ENCODE results near the gene ST8SIA1.
"Not testable (repeated sequence)": the region's sequence is repeated elsewhere in the genome, so short reads cannot be mapped to it uniquely, and the experiment has no call there.

Gene ST8SIA1, protein sequence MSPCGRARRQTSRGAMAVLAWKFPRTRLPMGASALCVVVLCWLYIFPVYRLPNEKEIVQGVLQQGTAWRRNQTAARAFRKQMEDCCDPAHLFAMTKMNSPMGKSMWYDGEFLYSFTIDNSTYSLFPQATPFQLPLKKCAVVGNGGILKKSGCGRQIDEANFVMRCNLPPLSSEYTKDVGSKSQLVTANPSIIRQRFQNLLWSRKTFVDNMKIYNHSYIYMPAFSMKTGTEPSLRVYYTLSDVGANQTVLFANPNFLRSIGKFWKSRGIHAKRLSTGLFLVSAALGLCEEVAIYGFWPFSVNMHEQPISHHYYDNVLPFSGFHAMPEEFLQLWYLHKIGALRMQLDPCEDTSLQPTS

DNA sequence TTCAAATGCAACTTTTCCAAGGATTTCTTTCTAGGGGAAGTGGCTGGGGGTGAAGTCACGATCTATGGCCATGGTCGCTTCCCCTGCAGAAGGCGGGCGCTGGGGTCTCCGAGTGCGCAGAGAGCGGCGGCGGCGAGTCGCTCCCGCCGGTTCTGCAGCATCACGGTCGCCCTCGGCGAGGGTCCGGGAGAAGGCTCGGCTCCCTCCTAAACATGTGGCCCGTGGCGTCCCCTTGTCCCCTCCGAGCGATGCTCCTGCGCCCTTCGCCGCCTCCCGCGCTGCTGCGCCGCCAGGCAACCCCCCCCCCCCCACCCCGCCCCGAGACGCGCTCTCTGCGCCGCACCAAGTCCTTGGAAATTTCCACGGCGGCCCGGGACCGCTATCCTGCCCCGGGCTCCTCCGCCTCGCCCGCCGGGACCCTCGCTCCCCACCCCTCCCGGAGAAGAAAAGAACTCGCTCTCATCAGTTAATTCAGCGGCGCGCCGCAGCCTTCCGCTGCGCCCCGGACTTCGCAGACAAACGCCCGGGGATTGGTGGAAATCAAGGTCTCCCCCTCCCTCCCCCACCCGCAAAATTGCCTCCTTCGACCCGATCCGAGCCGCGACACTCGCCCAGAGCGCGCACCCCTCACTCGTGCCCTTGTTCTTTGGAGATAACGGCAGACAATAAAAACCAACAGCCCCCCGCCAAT is at the start of gene ST8SIA1:
Gene ST8SIA1, minus strand, starts transcription at position 298 of the 691 bp plus-strand sequence. CDS start 475 bp downstream, outside the sequence.
- peak; percentile 62 to 63 for DNase-seq

DNA sequence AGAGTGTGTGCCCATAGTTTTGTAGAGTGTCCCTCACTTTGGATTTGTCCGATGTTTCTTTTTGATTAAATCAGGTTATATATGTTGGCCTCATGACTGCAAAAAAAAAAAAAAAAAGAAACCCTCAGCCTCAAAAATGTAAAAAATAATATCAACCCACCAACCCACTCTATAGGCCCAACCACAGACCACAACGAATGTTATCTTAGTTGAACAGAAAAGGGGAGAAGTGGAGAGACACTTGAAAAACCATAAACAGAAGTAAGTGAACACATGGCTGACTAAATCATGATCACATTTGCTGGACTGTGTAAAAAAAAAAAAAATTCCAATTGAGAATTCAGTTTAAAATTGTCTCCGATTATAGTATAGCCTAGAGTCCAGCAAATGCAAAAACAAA is 45.5 kb upstream of the ST8SIA1 start:
- DNase-seq: no peak

DNA sequence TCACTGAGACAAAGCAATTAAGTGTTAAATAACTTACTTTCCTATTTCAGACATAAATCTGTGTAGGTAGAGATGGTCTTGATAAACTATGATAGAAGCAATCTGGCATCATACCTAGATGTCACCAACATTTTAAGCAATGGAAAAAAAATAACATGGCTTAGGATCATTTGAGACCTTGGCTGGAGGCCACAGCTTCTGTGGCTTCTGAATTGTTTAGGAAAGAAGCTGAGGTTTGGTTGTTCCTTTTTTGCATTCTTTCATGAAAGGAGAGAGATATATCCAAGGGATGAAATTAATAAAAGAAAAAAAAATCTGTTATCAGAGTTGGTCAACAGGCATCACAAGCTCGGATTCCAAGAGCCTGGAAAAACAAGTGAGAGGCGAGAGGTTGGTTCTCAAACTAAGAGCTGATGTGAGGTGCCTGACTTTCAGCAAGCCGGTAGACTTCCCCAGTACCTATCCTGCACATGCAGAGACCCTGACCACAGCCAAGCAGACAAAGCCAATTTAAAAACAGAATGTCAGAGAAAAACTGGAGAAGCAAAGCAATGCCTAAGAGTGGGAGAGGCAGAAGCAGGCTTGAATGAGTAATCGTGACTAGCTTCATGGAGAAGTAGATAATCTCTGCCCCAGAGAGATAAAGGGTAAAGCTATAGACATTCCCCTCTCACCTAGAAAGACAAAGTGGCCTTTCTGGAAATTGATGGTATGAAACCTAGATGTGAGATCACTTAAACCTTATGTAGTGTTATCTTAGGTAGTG is 43.4 kb upstream of the ST8SIA1 start:
- no peak for DNase-seq

DNA sequence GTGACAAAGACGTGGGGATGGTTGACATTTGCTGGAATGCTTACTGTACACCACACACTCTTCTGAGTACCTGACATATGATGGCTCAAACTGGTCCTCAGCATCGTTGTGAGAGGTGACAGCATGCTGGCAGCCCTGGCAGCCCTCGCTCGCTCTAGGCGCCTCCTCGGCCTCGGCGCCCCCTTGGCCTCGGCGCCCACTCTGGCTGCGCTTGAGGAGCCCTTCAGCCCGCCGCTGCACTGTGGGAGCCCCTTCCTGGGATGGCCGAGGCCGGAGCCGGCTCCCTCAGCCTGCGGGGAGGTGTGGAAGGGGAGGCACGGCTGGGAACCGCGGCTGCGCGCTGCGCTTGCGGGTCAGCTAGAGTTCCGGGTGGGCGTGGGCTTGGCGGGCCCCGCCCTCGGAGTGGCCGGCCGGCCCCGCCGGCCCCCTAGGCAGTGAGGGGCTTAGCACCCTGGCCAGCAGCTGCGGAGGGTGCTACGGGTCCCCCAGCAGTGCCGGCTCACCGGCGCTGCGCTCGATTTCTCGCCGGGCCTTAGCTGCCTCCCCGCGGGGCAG is 42.2 kb upstream of the ST8SIA1 start:
- DNase-seq: not testable (repeated sequence)

DNA sequence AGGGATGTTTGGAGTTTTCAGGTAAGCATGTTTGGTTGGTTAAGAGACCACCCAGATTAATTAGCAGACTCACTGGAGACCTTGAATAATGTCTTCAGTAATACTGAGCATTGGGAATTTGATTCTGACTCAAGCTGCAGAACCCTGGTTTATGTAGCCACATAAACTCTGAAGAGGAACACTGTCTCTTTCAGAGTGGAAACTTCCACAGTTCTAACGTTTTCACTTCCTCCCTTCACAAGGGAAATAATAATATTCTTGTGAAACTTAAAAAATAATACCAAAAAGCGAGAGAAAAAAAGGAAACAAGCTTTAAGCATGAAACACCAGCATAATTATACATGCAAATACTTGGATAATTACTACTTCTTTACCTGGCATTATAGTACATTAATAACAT is 40.0 kb upstream of the ST8SIA1 start:
- DNase-seq: no peak

DNA sequence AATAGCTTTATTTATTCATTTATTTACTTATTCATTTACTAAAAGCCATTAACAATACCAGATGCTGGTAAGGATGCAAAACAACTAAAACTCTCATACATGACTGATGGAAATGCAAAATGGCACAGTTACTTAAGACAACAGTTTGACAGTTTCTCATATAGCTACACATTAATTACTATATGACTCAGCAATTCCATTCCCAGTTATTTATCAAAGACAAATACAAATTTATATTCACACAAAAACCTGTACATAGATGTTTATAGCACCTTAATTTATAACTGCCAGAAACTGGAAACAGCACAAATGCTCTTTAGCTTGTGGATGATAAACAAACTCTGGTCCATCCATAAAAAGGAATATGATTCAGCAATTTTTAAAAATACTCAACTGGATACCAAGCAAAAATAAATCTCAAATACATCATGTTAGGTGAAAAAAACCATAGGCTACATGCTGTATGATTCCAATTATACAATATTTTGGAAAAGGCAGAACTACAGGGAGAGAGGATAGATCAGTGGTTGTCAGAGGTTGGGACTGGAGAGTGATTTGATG is 37.9 kb upstream of the ST8SIA1 start:
- DNase-seq: no peak

DNA sequence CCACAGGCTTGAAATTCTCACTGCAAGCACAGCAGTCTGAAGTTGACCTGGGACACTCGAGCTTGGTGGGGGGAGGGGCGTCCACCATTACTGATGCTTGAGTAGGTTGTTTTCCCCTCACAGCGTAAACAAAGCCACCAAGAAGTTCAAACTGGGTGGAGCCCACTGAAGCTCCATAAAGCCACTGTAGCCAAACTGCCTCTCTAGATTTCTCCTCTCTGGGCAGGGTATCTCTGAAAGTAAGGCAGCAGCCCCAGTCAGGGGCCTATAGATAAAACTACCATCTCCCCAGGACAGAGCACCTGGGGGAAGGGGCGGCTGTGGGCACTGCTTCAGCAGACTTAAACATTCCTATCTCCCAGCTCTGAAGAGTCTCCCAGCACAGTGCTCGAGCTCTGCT is 31.7 kb upstream of the ST8SIA1 start:
- DNase-seq: no peak

DNA sequence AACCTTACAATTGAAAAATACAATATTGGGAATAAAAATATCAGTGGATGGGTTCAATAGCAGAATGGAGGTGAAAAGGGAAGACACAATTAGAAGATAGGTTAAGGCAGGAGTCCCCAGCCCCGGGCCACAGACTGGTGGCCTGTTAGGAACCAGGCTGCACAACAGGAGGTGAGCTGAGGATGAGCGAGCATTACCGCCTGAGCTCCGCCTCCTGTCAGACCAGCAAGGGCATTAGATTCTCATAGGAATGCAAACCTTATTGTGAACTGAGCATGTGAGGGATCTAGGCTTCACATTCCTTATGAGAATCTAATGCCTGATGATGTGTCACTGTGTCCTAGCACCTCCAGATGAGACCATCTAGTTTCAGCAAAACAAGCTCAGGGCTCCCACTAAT is 27.3 kb upstream of the ST8SIA1 start:
- no peak for DNase-seq

DNA sequence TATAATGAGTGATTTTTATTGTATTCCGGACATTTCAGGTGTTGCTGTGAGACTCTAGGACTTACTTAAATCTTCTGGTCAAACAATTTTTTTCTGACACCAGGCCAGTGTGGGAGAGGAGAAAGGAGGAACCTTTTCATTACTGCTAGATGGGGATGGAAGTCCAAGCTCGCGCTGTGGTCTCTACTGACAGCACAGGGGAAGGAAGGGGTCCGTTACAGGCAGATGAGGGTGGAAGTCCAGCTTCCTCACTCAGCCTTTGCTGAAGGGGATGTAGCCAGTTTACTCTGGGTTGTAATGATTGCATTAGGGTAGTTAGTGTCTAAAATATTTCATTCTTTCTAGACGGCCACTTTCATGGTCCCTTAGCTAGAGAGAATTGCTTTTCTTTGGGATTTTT is 26.3 kb upstream of the ST8SIA1 start:
- no peak for DNase-seq

DNA sequence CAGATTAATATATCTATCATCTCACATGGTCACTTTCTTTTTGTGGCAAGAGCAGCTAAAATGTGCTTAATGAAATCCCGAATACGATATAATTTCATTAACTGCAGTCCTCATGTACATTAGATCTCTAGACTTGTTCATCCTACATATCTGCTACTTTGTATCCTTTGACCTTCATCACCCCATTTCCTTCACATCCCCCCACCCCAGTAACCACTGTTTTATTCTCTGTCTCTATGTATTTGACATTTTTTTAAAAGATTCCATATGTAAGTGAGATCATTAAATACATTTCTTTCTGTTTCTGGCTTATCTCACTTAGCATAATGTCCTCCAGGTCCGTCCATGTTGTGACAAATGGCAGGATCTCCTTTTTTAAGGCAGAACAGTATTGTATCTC is 23.0 kb upstream of the ST8SIA1 start:
- no peak for DNase-seq

DNA sequence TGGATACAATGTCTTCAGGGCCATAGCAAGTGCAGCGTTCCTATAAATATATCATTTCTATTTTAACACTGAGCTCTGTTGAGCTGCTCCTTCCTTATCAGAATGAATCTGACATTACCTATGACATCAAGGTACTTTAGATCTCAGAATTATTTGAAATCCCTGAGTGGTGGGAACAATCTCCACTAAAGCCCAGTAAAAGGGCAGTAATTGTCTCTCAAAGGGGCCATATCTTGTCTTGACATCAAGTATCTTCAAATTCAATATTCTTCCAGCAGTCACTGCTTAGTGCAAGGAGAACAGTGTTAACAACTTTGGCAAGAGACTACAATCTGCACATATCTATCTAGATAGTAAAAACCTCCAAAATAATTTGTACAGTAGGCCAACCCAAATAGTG is 21.7 kb upstream of the ST8SIA1 start:
- DNase-seq: no peak

DNA sequence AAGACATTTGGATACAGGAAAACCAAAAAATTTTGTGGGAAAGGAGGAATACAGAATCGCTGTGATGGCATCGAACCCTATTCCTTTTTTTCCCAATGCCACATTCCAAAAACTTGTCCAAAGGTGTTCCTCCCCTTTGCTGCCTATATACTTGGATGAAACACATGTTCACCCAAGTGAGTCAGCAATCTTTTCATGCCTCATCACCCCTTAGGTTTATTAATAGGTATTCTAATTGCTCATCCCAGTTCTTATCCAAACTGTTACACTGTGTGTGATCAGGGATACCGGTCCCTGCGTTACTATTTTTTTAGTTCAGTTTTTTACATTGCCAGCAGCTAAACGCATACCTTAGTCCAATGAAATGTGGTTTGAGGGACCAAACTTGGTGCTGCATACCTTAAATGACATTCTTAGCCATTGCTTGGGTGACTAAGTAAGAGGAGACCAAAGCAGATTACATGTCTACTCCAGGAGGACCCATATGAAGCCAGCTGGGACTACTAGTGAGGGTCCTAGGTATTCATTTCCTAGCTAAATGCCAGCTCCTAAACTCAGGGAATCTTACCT is 20.6 kb upstream of the ST8SIA1 start:
- no peak for DNase-seq

DNA sequence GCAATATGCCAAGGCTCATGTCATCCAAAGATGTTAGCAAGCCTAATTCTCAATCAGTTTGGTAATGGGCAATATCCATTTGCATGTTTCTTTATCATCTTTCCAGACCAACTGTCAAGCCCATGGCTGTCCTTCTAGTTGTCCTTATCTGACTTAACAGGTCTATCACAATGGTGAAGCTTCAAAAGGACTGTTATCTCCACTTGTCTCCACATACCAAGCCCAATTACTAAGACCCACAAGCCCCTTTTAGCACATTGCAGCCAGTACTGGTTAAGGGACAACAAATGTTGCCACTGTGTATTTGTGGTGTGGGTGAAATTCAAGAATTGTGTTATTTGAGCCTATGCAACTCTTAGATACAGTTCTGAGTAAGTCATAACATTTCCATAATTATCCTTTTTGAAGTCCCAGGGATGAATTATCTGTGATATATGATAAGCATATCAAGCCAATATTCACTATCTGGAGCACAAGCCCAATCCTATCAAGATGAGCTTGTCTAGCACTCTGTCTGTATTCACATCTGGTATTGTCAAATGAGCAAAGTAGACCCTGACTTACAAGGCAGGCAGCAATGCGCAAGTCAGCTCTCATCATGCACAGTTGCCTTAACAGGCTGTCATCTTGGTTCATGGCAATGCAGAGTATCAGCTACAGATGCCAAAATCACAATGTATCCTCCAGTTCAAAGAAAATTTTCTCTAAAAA is 19.3 kb upstream of the ST8SIA1 start:
- DNase-seq: no peak

DNA sequence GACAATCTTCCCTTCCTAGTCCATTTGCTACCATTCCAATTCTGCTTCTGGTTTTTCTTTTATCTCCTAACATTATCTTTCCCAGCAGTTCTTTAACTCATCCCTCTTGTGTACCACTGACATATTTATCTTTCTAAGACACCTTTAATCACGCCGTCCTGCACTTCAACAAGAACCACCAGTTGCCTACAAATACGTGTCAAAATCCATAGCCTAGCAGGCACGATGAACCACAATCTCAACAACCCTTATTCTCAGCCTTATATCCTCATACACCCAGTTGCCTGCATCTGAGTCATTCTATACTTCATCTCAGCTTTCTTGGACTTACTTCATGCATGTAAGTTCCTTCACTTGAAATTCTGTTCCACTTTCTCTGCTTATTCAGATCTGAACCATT is 16.4 kb upstream of the ST8SIA1 start:
- DNase-seq: no peak

DNA sequence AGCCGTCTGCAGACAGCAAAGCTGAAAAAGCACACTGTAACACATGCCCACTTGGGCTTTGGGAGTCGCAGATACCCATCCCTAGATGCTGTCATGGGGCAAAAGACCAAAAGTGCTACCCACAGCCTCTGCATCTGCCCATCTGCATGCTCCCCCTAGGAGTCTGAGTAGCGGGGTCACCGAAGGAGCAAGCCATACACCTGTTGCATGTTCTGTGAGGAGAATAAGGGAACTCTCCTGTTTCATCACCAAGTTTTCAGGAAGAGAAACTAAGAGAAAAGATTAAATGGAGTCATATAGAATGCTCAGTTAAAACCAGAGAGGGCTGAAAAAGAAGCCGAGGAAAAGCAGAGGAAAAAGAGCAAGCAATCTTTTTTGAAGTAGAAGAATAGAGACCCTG is 13.7 kb upstream of the ST8SIA1 start:
- DNase-seq: no peak

DNA sequence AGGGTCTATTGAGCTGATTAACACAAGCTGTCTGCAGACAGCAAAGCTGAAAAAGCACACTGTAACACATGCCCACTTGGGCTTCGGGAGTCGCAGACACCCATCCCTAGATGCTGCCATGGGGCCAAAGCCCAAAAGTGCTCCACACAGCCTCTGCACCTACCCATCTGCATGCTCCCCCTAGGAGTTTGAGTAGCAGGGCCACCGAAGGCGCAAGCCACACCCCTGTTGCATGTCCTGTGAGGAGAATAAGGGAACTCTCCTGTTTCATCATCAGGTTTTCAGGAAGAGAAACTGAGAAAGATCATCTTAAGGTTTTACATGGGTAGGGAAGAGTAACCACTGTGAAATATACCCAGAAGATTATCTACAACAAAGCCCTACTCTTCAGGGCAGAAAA is 5.6 kb upstream of the ST8SIA1 start:
- no peak for DNase-seq

DNA sequence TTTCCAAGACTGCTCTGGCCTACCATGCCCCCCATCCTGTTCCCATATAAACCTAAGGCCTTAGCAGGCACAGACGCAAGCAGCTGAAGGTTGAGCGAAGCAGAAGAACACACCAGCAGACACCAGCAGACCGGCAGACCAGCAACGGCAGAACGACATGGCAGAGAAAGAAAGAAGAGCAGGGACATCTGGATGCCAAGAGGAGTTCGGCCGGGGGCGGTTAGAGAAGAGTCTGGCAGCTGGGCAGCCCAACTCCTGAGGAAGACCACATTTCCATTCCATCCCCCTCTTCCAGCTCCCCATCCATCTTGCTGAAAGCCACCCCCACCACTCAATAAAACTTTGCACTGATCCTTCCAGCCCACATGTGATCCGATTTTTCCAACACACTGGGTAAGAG is 5.2 kb upstream of the ST8SIA1 start:
- no peak for DNase-seq

DNA sequence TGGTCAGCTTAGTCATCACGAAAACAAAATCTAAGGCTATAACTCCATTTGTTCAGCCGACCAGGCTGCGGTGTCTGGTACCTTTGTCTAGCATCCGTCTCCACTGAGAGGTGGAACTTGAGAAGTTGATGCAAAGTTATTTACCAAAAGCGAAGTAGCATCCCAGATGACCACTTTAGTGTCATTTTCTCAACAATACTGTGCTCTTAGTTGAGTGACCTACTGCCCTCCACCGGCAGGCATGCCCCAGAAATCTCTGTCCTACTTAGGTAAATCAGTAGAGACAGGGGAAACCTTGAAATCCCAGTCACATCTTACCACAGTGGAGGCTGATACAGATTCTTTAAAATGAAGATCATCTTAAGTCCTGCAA is 1.3 kb upstream of the ST8SIA1 start:
- no peak for DNase-seq

DNA sequence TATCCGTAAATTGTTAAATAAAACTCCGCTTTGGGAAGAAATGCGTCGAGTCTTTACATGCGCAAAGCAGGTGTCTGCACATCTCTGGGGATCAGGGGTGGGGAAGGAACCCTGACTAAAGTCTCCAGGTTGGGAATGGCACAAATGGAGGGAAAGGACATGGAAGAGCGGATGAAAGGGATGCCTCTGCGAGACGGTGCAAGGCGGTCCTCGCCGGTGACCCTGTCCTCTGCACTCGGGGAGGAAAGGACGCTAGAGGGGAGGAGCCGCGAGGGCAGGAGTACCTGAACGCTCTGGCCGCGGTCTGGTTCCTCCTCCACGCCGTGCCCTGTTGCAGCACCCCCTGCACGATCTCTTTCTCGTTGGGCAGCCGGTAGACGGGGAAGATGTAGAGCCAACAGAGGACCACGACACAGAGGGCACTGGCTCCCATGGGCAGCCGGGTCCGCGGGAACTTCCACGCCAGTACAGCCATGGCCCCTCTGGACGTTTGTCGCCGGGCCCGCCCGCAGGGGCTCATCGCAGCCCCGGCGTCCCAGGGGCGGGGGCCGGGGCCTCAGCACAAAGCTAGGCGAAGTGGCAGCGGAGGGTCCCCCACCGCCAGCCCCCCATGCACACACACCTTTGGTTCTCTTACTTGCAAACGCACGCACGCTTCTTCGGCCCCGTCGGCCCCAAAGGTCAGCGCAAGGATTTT is 646 bp downstream of the ST8SIA1 start:
- DNase-seq: peak in 1 of 2 donors; percentile 31

DNA sequence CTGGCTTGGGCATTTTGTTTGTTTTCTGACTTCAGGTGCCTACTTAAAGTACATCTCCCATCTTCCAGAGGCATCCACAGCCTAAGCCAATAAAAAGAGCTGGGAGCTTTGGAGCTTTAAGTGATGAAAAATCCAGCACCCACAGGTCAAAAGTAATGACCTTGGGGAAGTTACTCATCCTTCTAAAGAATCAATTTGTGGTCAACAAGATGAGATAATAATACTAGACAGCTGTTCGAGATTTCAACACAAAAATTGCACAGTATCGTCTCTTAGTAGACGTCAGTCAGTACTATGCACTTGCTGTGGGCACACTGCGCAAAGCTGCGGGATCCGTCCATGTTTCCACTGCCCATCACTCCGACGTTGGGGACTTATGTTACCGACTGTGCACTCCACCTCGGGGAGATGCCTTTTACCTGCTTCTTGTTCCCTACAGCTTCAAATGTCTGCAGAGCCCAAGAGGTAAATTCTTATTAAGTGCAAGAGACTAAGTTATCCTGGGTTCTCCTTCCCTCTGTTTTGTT is 1.3 kb downstream of the ST8SIA1 start:
- DNase-seq: no peak

DNA sequence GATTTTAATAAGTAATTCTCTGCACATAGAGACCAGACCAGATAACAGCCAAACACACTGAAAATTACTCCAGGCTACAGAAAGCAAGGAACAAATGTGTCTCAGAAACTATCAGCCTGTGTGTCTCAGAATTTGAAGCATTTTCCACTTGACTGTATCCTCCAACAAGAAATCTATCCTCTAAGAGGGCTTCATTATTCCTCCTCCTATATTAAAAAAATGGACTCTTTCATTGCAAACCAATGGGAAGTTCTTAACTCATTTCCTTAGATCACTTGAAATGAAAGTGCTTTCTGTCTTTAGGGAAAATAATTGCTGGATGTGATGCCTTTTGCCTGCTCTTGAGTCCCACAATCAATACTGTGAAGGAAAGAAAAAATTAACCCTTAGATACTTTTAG is 2.3 kb downstream of the ST8SIA1 start:
- no peak for DNase-seq

All from stimulated activated CD4-positive, alpha-beta T cell treated with anti-CD3 and anti-CD28 coated beads, Interleukin-2, amount 100 ng/mL, for 24 hours (primary cell).